ENCODE measurements around the gene CIB4.

The CIB4 gene

DNA sequence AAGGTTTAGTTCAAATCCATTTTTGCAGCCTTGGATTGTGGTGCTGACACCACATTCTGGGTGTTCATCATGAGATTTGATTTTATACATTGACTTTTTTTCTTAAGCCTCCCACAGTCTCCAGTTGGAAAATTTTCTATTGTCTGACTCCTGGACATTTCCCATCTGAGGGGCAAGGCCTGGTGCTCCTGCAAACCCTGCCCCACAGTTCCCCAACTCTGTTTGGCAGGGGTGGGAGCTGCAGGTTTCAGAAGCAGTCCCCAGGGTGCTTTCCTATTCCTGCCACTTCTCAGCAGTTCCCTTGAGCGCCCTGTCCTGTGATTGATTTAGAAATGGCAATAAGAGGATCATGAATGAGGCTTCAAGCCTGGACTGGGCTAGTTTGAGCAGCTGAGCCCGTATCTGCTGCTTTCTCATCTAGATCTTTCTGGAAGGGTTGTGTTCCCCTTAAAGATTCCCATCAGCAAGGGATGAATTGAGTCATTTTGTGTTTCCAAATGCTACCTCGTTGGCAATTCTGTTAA is 77.0 kb downstream of the CIB4 start:
- no peak for DNase-seq

DNA sequence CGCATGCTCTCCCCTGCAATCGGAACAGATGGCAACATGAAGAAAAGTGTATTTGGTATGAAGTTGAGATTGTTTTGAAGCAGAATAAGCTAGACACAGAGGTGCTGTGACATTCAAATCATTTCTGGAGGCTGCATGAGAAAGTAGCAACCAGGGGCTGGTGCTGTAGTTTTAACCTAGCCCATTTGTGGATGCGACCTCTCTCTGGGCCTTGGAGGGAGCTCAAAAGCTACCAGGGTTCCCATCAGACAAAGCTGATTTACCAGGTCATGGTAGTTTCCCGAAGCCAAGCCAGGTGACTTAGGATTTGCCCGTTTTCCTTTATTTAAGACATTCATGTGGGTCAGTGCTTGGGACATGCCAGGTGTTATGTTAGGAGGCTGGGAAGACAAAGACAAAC is 77.5 kb downstream of the CIB4 start:
- peak; percentile 15 for DNase-seq

DNA sequence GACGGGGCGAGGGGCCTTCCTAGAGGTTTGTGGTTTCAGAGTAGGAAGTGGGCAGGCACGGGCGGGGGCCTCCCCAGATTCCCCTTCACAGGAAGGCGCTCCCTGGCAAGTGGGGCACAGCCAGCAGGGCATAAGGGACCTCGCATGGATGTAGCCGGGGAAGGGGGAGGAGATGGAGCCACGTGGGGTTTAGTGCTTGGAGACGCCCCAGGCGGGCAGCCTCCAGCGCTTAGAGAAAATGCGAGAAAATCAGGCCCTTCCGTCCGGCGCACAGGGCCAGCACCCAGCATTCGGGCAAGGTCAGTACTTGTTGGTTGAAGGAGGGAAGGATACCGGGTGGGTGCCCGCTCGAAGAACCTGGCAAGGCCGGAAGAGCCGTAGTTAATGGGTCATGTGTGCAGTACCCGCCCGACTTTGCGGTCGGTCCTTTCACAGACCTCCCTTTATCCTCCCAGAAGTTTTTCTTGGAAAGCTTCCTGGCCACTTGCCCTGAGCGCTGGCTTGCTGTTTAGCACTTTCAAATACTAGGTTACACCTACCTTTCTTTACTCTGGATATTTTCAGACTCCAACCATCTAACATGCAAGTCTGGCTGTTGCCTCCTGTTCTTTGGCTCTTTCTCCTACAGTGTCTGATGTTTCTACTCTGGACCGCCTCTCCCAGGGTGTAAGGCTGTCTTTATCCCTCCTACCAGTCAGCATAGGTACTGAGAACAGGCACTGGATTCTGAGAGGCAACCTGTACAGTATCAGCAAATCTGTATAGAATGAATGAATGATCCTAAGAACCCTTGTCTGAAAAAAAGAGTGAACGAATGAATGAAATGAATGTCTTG is 78.1 kb downstream of the CIB4 start:
- DNase-seq = peak; percentile 86

DNA sequence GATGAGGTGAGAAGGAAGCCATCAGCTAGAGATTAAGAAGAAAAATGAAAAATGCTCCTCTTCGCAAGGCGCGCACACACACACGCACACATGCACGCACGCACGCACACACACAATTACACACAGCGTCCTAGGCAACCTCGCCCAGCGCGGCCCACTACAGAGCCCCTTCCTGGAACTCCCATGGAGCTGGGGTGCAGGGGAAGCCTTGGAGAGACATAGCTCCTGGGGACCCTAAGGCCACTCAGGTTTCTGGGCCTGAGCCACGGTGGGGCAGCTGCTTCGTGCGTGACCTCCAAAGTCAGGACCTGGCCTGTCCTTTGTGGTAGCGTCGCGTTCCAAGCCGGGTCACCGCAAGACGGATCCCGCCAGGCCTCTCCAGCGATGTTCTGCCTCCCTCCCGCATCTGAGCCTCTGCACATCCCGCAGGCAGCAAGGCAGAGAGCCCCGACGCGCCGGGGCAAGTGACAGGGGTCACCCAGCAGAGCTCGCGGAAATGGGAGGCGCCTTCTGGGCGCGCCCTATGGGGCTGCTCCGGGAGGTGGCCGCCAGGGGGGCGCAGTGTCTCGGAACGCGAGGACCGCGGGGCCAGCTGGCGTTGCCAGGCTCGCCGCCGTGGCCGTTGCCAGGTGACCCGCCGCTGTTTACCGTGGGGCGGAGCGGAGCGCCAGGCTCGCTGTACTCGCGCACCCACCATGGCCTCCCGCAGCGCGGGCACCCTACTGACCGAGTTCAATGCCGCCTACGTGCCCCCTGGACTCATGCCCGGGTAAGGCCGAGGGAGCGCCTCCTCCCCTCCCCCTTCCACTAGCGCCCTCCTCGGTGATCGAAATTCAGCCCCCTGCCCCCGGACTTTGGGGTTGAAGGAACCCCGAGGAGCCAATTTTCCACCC is 79.0 kb downstream of the CIB4 start:
- DNase-seq = peak; percentile 80

DNA sequence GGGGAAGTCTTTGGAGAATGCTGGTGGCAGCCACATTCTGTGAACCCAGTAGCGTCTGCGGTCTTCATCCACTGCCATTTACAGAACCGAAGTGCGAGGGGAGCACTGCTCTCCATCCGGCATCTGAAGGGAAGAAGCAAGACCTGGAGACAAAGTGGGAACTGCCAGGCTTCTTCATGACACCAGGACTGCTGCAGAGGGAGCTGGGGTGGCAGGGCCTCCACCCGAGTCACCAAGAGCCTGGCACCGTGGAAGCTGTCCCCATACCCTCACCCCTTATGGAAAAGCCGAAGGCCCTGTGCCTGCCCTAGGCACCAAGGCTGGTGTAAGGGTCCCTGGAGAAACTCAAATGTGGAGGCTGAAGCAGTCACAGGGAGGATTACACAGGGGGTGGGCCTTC is 79.8 kb downstream of the CIB4 start:
- DNase-seq = peak; percentile 17

DNA sequence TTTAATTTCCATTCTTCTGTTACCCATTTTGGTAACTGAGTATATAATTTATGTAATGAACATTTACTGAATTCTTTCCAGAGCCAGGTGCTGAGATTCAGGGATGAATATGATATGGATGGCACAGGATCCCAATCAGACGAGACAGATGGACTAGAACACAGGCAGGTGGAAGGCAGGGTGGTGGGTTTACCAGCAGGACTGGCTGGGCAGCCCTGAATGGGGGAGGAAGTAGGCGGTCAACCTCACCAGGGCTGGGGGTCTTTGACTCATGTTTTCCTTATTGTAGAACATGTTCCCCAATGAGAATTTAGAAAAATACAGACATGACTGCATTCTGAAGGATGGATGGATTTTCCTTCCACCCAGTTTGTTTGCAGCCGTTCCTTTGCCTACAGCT is 80.3 kb downstream of the CIB4 start:
- no peak for DNase-seq

- DNase-seq = peak; percentile 8
Measured at GRCh38 chr2:26559556-26559955, 81.6 kb downstream of the CIB4 start.

GRCh38 chr2:26559044-26559405 is 82.1 kb downstream of the CIB4 start:
- no peak for DNase-seq

DNA sequence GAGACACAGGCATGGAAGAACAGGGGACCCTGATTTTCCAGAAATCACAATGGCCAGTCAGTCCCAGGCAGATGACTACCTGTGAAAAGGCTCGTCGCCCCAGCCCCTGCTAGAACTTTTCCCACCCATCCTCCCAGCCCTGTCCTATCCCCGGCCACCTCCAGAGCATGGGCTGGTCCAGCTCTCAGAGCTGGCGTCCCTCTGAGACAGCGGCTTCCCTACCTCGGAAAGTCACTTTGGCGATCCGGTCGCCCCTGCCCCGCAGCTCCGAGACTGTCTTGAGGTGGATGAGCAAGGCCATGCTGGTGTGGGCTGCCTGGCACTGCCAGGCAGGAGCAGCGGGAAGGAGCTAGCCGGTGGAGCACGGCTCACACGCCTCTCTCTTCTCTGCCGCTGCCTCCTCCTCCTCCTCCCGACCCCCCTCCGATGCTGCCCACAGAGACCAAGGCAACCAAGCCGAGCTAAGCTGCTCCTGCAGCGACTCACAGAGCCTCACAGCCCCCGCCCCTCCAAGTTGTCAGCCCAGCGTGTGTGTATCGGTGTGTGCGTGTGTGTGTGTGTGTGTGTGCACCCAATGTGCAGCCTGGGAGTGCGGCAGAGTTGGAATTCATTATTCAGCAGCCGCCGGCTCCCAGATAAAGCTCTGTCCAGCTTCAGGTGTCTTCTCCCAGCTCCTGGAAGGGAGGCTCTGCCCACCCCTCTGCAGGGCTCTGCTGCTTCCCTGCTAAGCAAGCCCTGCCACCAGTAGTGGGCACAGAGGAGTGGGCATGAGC is 82.7 kb downstream of the CIB4 start:
- DNase-seq = peak; percentile 46

- DNase-seq = peak; percentile 20
Measured at GRCh38 chr2:26557244-26557925, 83.8 kb downstream of the CIB4 start.

DNA sequence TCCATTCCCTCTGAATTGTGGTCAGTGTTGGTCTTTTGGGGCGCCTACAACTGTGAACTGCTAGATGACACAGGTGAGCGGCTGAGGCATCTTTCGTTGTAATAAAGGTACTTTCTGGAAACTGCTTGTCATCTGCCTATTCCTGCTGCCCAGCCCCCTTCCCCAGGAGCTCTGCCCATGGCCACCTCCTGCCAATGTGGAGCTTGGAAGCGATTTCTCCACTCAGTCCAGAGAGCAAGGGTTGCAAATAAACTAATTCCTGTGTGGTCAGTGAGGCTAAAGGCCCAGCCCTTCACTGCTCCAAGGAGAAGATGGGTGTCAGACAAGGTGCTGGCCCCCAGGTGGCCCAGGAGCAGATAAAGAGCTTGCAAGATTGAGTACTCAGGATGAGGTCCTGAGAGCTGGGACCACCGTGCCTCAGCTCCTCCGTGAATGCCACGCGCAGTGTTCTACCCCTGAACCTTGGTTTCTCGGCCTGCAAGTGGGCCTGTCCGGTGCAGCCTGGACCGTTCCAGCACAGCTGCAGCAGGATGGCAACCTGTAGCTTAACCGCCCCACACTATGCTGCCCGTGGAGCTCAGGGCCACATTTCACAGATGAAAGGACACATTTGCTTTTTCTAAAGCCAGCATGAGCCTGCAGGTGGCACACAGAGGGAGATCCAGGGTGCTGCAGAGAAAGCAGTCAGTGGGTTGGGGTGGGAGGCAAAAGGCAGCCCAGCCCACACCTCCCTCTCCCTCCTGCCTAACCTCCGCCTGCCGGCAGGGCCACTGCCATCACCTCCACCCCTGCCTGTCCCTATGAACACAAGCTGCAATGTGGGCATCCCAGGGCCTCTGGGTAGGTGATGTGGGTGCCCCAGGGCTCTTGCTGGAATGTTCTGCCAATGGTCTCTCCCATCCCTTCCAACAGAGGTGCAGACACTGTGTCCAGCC is 84.6 kb downstream of the CIB4 start:
- DNase-seq = peak; percentile 17

GRCh38 chr2:26555246-26556133 is 85.7 kb downstream of the CIB4 start:
- DNase-seq = peak; percentile 15

GRCh38 chr2:26552641-26553374 is 88.4 kb downstream of the CIB4 start:
- DNase-seq = peak; percentile 13

DNA sequence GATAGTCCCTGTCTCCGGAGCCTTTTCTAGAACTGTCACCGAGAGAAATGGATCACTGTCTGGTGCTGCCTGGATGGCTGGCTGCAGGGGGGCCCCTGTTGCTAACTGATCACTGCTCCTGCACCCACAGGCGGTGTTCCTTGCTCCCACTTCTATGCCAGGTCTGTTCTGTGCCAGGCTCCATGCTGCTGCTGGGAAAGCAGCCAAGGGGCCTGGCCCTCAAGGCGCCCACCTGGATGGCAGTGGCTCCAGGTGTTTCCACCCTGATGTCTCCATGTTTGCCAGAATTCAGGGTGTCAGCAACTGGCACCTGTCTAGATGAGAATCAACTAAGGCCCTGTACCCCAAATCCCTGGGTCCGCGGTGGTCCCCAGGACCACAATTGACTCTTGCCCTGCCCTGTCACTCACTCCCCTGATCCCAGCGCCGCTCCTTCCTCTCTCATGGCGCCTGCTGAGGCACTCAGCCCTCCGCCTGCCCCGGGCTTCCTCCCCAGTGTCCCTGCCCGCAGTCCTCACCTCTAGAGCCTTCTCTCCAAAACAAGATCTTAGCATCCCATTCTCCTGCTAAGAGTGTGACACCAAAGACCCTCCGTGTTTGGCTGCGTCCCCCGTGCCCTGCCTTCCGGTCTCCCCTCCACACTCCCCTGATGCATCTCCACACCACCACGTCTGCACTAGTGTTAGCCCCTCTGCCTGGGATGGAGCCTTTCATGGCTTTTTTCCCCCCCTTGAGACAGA is 90.7 kb downstream of the CIB4 start:
- no peak for DNase-seq

DNA sequence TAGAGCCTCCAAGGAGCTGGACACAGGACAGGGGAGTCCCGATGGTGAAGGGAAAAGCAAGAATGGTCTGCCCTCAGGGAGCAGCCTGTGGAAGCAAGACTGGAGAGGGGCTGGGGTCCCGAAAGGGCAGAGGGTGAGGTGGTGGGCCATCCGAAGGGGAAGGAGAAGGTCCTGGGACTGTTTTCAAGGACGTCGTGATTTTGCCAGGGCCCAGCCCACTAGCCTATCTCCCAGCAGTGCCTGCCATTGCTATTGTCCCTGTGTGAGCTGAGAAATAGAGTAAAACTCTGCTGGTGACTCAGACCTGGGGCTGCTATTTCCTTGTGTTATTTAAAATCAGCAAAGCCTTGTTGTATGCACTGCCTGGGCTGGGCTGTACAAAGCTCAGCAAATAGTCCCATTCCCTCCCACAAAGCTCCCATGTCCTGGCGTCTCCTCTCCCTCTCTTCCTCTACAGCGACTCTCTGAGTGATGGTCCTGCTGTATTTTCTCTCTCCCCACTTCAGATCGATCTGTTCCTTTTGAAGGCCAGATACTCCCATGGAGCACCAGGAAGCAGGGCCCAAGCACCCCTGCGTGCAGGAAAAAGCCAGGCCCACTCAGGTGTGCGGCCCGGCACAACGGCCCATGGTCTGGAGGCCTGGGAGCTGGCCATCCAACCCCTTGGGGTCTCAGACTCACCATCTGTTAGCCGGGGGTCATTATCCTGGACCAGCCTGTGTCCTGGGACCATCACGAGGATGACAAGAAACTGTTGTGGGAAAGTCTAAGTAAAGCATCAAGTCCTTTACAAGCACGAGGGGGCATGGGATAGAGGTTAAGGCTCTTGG is 98.3 kb downstream of the CIB4 start:
- DNase-seq = no peak

GRCh38 chr2:26542194-26542455 is 99.0 kb downstream of the CIB4 start:
- DNase-seq = no peak

GRCh38 chr2:26541401-26542193 is 99.6 kb downstream of the CIB4 start:
- DNase-seq = no peak

Data from left hindlimb (tissue), 1 donor.